GM12891 (cell line): ENCODE results near the gene NR1I3.
A peak's percentile ranks its signal among the peaks of the same experiment; 100 is the strongest.

Experiments
- DNase-seq: peaks from one replicate; pipeline ENCODE4 v3.0.0; 2011; ENCODE audit warnings: low spot score; ENCODE audit not compliant: insufficient read length
- FAIRE-seq: peaks from 2 replicates; lab custom pipeline; 2011; peaks lifted over from hg19 to GRCh38; lab: Jason Lieb, UNC
- PAX5 ChIP-seq: IDR thresholded peaks from 2 replicates; pipeline ENCODE4 v1.6.1; 2011; ENCODE audit warnings: low read length, moderate library complexity, mild to moderate bottlenecking; ENCODE audit not compliant: insufficient read depth, severe bottlenecking
- POLR2A ChIP-seq: IDR thresholded peaks from 2 replicates; pipeline ENCODE4 v1.6.1; 2011; ENCODE audit warnings: low read depth, low read length, control low read depth
- POLR2AphosphoS5 ChIP-seq: IDR thresholded peaks from 2 replicates; pipeline ENCODE4 v1.6.1; 2011; ENCODE audit warnings: low read depth, low read length, control low read depth
- POU2F2 ChIP-seq: IDR thresholded peaks from 2 replicates; pipeline ENCODE4 v1.6.1; 2011; ENCODE audit warnings: low read depth, mild to moderate bottlenecking, control low read depth, low read length, moderate library complexity
- SPI1 ChIP-seq: IDR thresholded peaks from 2 replicates; pipeline ENCODE4 v1.6.1; 2011; ENCODE audit warnings: low read depth, low read length, control low read depth
- TAF1 ChIP-seq: IDR thresholded peaks from 2 replicates; pipeline ENCODE4 v1.6.1; 2011; ENCODE audit warnings: low read depth, low read length, control low read depth

The NR1I3 gene

DNA sequence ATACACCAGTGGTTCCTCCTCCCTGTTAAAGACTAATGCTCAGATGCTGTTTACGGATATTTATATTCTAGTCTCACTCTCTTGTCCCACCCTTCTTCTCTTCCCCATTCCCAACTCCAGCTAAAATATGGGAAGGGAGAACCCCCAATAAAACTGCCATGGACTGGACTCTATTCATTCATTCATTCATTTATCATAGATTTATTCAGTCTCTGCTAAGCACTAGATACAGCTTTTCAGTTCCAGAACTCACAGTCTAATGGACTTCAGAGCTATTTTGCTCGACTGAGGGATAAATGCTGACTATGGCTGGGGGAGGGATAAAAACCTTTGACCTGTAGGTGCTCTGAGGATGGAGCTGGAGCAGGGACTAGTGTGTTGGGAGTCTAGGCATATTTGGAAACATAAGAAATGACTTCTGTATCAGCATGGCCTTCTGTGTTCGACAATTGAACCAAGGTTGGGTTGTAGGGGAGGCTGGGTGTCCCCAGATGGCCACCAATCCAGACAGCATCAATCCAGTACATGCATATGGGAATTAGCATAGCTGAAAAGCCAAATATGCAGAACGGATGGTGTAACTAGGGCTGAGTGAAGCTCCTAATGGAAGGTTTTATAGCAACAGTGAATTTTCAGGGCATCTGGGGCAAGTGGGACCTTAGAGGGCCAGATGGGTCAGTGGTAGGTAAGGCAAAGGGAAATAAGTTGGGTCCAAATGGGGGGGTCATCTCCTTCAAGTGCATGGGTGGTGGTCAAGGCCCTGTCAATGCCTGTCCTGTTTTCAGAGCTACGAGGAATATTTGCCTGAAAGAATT is 18.7 kb downstream of the NR1I3 start:
- FAIRE-seq (no peak), DNase-seq (no peak)

DNA sequence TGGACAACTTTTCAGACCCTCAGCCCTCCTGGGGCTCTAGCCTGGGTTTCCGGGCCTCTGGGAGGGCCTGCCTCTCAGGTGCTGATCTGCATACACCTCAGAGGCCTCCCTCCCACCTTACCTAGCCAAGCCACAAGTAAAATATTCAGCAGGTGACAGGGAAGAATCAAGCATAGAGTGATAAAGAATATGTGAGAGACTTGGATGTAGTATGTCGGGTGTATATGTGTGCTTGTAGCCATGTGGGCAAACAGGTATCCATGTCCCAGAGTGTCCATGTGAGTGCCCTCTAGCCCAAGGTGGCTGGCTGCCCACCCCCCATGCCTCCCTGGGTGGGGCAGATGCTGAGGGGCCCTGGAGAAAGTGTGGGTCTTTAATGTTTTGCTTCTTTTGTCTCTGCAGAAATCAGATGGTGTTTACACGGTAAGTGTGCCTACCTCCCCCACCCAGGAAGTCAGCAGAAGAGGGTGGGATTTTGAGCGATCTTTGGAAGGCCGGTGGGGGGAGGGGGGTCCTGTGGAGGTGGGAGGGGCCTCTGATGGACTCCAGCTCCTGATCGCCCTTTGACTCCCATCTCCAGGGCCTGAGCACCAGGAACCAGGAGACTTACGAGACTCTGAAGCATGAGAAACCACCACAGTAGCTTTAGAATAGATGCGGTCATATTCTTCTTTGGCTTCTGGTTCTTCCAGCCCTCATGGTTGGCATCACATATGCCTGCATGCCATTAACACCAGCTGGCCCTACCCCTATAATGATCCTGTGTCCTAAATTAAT is 19.5 kb downstream of the NR1I3 start:
- FAIRE-seq (peak; percentile 20), DNase-seq (no peak)
- TF ChIP-seq POLR2A (no peak), POU2F2 (no peak), SPI1 (no peak), POLR2AphosphoS5 (no peak), PAX5 (no peak), TAF1 (no peak)

More for the DNA sequence above, 18.7 kb downstream of the NR1I3 start:
- TF ChIP-seq POLR2AphosphoS5 (no peak), PAX5 (no peak), POU2F2 (no peak), TAF1 (no peak), POLR2A (no peak), SPI1 (no peak)

GRCh38 chr1:161217831-161218230 is 20.2 kb downstream of the NR1I3 start:
- no peak for TF ChIP-seq SPI1
- no peak for TF ChIP-seq POU2F2
- no peak for TF ChIP-seq PAX5
- TF ChIP-seq POLR2AphosphoS5 = no peak
- TF ChIP-seq TAF1 = no peak
- TF ChIP-seq POLR2A = no peak
- no peak for DNase-seq
- peak; percentile 84 for FAIRE-seq

- peak; percentile 45 for DNase-seq
- TF ChIP-seq POU2F2 (peak; percentile 29; the same call in 1 of the 2 replicates), PAX5 (no peak), SPI1 (peak; percentile 40; the same call in 1 of the 2 replicates), POLR2A (no peak), POLR2AphosphoS5 (no peak), TAF1 (no peak)
- FAIRE-seq = peak; percentile 92
Measured at GRCh38 chr1:161216945-161217712, 20.9 kb downstream of the NR1I3 start.

GRCh38 chr1:161215076-161215475 is 22.9 kb downstream of the NR1I3 start, which contains the start of gene FCER1G:
TSS of gene FCER1G (plus strand) at chr1:161215295. CDS start at chr1:161215322, 27 bp downstream.
- TF ChIP-seq POLR2AphosphoS5 (no peak), TAF1 (no peak), PAX5 (no peak), POLR2A (no peak), POU2F2 (no peak), SPI1 (no peak)
- FAIRE-seq (no peak), DNase-seq (no peak)

- no peak for FAIRE-seq
- TF ChIP-seq POLR2A = no peak
- TF ChIP-seq TAF1 = no peak
- no peak for TF ChIP-seq SPI1
- TF ChIP-seq POLR2AphosphoS5 = no peak
- TF ChIP-seq POU2F2 = no peak
- TF ChIP-seq PAX5 = no peak
- DNase-seq = no peak
Measured at GRCh38 chr1:161214369-161214768, 23.6 kb downstream of the NR1I3 start.

DNA sequence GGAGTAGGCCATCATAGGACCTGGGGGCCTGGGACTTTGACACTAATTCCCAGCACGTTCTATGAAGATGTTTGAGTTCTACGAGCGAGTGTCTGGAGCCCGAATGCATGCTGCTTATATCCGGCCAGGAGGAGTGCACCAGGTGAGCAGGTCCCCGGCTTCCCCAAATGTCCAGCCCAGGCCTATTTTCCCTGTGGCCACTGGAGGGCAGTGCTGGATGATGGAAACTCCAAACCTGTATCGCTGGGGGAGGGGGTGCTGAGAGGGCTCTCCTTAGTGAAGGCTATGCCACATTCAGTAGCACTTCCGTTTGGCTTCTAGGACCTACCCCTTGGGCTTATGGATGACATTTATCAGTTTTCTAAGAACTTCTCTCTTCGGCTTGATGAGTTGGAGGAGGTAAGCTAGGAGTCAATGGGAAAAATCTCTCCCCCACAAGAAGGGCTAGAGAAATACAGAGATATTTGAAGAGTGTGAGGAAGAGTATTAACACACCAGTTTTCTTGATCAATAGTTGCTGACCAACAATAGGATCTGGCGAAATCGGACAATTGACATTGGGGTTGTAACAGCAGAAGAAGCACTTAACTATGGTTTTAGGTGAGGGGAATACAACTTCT is 28.1 kb downstream of the NR1I3 start:
- peak; percentile 88 for FAIRE-seq
- peak; percentile 50 for DNase-seq
- TF ChIP-seq PAX5 (no peak), POU2F2 (peak; percentile 63; the same call in 1 of the 2 replicates), SPI1 (peak; percentile 43; the same call in 1 of the 2 replicates)

DNA sequence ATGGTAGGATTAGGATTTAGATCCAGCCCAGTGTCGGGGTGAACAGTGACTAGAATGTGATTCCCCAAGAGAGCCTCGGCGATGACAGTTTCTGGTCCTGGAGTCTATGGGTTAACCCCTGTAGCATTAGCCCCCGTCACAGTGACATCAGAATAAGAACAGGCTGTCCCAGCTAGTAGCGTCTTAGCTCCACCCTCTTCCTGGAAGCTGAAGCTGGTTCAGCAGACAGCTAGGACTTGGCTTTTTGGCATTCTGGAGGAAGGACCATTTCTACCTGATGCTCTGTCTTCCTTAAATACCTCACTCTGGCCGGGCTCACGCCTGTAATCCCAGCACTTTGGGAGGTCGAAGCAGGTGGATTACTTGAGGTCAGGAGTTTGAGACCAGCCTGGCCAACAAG is 30.8 kb downstream of the NR1I3 start:
- TF ChIP-seq POLR2AphosphoS5 (no peak), TAF1 (no peak), POLR2A (no peak), SPI1 (no peak), POU2F2 (no peak), PAX5 (no peak)
- FAIRE-seq (no peak), DNase-seq (no peak)
